PFSK-1 (cell line): ENCODE results near the gene CAVIN4.

Source experiments
- FOXP2 ChIP-seq: optimal IDR thresholded peaks from 2 replicates; pipeline ENCODE3; 2011; ENCODE audit warnings: borderline replicate concordance, control low read depth, inconsistent platforms; ENCODE audit not compliant: insufficient read depth; ENCODE audit errors: extremely low read length, extremely low read depth
- POLR2AphosphoS5 ChIP-seq: IDR thresholded peaks from 2 replicates; pipeline ENCODE4 v1.6.1; 2012; ENCODE audit warnings: low read depth, mild to moderate bottlenecking, control low read depth, low read length, moderate library complexity
- SIN3A ChIP-seq: IDR thresholded peaks from 2 replicates; pipeline ENCODE4 v1.6.1; 2012; ENCODE audit warnings: mild to moderate bottlenecking, low read length, moderate library complexity, borderline replicate concordance; ENCODE audit not compliant: insufficient read depth
- TAF1 ChIP-seq: IDR thresholded peaks from 2 replicates; pipeline ENCODE4 v1.6.1; 2012; ENCODE audit warnings: low read length, control low read depth, borderline replicate concordance; ENCODE audit not compliant: insufficient read depth
- TF ChIP-seq, protein P1 (sequence below), 2 experiments: IDR thresholded peaks; 2 replicates each; pipeline versions ENCODE4 v1.6.1 to v1.8.0; 2011 to 2012; ENCODE audit warnings: low read depth in 2 of 2, low read length in 2 of 2, control low read depth in 1 of 2, inconsistent platforms in 1 of 2, mild to moderate bottlenecking in 1 of 2, moderate library complexity in 1 of 2; ENCODE audit not compliant: insufficient read depth in 1 of 2

DNA sequence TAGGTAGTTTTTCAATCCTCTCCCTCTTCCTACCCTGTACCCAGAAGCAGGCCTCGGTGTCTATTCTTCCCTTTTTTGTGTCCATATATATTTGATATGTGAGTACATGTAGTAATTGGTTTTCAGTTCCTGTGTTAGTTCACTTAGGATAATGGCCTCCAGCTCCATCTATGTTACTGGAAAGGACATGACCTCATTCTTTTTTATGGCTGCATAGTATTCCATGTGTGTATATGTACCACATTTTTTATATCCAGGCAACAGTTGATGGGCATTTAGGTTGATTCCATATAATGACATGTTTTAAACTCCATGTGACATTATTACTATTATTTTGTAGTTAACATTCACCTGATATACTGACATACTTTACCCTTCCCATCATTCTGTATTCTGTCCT, 49.1 kb downstream of the CAVIN4 start:
- TF ChIP-seq TAF1: no peak
- TF ChIP-seq POLR2AphosphoS5: no peak
- TF ChIP-seq, protein P1, sequence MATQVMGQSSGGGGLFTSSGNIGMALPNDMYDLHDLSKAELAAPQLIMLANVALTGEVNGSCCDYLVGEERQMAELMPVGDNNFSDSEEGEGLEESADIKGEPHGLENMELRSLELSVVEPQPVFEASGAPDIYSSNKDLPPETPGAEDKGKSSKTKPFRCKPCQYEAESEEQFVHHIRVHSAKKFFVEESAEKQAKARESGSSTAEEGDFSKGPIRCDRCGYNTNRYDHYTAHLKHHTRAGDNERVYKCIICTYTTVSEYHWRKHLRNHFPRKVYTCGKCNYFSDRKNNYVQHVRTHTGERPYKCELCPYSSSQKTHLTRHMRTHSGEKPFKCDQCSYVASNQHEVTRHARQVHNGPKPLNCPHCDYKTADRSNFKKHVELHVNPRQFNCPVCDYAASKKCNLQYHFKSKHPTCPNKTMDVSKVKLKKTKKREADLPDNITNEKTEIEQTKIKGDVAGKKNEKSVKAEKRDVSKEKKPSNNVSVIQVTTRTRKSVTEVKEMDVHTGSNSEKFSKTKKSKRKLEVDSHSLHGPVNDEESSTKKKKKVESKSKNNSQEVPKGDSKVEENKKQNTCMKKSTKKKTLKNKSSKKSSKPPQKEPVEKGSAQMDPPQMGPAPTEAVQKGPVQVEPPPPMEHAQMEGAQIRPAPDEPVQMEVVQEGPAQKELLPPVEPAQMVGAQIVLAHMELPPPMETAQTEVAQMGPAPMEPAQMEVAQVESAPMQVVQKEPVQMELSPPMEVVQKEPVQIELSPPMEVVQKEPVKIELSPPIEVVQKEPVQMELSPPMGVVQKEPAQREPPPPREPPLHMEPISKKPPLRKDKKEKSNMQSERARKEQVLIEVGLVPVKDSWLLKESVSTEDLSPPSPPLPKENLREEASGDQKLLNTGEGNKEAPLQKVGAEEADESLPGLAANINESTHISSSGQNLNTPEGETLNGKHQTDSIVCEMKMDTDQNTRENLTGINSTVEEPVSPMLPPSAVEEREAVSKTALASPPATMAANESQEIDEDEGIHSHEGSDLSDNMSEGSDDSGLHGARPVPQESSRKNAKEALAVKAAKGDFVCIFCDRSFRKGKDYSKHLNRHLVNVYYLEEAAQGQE (IDR thresholded peaks at IDR 0.05; ENCODE audit: insufficient read depth in 1 of 2, low read depth in 2 of 2, low read length in 2 of 2): no peak
- no peak for TF ChIP-seq SIN3A
- no peak for TF ChIP-seq FOXP2
